CD4-positive, alpha-beta T cell treated with Interleukin-1 beta for 1 hour (primary cell): Measurements from ENCODE around the gene UGT1A9.

Experiments used
- DNase-seq, 2 donors: peaks; one replicate each; pipeline ENCODE4 v3.0.0-alpha.2; 2020 to 2022

UGT1A9 gene

DNA sequence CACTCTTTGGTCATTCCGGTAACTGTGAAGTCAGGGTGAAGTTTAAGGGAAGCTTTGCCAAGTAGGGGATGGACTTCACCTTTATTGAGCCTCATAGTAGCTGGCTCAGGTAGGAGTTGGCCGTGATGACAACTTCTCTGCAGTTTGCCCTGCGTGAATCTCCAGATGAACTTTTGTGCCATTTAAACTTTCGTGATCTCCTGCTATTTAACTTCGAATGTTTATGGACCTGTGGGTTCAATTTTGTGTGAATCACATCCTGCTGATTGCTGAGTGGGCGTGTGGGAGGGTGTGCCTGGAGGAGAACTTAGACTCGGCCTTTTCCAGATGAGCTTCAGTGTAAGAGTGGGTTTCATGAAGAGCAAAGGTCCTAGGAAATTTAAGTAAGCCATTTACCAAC is 92.6 kb downstream of the UGT1A9 start:
- DNase-seq = no peak

DNA sequence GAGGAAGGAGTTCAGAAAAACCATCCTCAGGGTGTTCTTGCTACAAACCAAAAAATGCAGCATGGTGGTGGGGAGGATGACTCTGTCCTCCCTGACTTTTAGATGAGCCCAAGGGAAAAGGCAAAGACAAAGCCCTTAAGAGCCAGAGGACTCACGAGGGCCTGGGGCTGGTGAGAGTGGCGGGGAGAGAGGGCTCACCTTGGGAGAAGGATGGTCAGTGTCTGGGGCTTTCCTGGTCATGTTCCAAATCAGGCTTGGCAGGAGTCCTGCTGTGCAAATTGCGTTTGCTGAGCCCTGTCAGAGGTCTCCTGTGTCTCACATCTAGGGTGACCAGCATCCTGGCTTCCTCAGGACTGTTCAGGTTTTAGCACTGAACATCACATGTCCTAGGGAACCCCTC is 93.1 kb downstream of the UGT1A9 start:
- DNase-seq = no peak

DNA sequence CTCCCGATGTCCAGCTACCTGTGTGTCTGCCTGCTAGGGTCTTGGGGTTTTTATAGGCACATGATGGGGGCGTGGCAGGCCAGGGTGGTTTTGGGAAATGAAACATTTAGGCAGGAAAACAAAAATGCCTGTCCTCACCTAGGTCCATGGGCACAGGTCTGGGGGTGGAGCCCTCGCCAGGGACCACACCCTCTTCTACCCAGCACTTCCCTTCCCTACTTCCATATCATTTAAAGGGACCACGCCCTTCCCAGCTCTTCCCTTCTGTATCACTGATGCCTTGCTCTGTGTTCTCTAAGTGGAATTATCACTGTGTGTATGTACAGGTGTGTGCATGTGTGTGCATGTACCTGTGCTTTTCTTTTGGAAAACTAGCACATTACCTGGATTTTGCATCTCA is 94.7 kb downstream of the UGT1A9 start:
- no peak for DNase-seq

DNA sequence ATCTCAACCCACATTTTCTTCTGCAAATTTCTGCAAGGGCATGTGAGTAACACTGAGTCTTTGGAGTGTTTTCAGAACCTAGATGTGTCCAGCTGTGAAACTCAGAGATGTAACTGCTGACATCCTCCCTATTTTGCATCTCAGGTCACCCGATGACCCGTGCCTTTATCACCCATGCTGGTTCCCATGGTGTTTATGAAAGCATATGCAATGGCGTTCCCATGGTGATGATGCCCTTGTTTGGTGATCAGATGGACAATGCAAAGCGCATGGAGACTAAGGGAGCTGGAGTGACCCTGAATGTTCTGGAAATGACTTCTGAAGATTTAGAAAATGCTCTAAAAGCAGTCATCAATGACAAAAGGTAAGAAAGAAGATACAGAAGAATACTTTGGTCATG is 96.4 kb downstream of the UGT1A9 start:
- no peak for DNase-seq

DNA sequence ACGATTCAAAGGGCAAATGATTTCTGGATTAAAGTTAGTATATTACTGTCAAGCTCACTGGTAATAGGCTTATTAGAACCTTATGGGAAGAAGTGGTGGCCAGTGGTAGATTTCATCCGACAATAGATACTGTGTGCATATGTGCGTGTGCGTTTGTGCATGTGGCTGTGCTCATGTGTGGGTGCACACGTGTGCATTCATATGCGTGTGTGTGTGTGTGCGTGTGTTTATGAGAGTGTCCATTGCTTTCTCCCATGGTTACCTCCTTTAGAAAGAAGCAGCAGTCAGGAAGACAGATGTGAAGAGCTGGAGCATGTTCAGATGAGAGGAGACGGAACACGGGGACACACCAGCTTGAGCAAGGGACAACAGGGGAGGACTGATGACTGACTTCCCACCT is 97.6 kb downstream of the UGT1A9 start:
- DNase-seq = no peak

DNA sequence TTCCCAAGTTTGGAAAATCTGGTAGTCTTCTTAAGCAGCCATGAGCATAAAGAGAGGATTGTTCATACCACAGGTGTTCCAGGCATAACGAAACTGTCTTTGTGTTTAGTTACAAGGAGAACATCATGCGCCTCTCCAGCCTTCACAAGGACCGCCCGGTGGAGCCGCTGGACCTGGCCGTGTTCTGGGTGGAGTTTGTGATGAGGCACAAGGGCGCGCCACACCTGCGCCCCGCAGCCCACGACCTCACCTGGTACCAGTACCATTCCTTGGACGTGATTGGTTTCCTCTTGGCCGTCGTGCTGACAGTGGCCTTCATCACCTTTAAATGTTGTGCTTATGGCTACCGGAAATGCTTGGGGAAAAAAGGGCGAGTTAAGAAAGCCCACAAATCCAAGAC is 100.5 kb downstream of the UGT1A9 start:
- no peak for DNase-seq

DNA sequence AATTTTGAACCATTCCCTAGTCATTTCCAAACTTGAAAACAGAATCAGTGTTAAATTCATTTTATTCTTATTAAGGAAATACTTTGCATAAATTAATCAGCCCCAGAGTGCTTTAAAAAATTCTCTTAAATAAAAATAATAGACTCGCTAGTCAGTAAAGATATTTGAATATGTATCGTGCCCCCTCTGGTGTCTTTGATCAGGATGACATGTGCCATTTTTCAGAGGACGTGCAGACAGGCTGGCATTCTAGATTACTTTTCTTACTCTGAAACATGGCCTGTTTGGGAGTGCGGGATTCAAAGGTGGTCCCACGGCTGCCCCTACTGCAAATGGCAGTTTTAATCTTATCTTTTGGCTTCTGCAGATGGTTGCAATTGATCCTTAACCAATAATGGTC is 100.9 kb downstream of the UGT1A9 start:
- no peak for DNase-seq

DNA sequence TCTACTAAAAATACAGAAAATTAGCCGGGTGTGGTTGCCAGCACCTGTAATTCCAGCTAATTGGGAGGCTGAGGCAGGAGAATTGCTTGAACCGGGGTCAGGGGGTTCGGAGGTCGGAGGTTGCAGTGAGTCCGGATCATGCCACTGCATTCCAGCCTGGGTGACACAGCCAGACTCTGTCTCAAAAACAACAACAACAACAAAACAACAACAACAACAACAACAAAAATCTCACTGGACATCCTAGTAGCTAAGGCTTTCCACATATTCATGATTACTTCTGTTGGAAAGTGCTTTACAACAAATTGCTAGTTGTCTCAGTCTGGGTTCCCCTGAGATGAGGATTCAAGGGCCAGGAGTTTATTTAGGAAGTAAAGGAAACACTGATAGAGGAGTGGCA is 102.2 kb downstream of the UGT1A9 start:
- DNase-seq = no peak

DNA sequence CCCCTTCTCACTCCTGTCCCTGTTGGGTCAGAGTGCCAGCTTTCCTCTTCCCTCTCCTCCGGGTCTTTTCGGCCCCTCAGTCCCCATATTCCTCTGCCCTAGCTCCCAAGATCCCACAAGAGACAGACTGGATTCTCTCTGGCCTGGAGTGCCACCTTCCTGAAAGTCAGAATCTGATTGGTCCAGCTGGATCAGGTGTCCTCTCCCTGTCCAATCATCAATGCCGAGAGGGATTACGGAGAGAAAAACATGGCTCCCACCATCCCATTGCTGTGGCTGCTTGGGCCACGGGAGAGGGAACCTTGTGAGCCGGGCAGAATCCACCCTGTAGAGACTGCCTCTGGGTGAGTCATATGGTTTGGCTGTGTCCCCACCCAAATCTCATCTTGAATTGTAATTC is 103.7 kb downstream of the UGT1A9 start:
- DNase-seq = no peak

DNA sequence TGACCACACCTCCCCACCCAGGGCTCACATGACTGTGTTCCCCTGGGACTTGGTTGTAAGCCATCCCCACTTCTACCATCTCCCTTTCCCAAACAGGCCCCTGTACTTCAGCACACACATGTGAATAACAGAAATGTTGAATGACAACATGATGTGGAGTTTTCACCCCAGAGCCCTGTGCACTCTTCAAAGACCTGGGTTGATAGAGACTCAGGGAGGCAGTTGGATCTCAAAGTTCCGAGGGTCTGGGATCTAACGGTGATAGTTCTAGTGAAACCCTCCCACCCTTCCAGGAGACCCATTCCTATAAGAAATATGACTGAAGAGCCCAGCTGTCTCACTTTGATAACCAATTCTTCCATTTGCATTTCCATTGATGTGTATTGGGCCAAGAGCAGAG is 106.3 kb downstream of the UGT1A9 start, which contains the start of gene MROH2A:
Gene MROH2A (plus strand): TSS at position 301 of the 400 bp plus-strand sequence. CDS start 1,029 bp downstream, outside the sequence.
- no peak for DNase-seq

DNA sequence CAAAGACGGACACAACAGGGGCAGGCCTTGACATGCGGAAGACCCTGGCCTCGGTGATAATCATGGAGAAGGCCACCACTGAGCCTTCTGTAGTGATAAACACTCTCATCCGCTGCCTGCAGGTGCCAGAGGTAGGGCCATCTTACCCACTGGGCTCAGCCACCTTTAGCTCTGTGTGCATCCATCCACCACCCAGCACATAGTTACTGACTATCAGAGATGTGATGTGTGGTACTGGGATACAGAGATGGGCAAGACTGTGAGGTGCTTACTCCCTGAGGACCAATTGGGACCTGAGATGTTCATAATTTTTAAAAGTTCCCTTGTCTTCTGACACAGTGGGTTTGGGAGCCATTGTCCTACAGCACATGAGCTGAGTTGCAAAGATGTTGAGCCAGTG is 108.0 kb downstream of the UGT1A9 start:
- no peak for DNase-seq

DNA sequence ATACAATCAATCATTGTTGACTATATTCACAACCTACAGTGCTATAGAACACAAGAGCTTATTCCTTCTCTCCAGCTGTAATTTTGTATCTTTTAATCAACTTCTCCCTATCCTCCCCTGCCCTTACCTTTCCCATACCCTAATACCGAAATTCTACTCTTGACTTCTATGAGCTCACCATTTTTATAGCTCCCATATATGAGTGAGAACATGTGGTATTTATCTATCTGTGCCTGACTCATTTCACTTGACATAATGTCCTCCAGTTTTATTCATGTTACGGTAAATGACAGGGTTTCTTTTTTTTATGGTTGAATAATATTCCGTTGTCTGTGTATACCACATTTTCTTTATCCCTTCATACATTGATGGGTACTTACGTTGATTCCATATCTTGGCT is 109.1 kb downstream of the UGT1A9 start:
- DNase-seq = no peak

DNA sequence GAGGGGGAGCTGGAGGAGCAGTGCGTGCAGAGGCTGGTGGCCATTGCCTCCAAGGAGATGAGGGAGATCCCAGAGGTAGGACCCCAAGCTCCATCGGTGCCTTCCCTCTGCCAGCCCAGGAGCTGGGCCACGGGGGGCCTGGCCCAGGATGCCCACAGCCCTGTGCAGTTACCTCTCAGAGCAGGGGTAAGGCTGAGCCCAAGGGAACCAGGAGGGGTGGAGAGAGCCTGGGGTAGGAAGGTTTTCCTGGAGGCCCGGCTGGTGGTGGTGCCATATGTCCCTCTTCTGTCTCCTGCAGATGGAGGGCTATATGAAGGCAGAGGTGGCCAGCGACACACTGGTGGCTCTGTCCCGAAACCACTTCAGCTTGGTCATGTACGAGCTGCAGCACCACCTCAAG is 117.9 kb downstream of the UGT1A9 start:
- no peak for DNase-seq

DNA sequence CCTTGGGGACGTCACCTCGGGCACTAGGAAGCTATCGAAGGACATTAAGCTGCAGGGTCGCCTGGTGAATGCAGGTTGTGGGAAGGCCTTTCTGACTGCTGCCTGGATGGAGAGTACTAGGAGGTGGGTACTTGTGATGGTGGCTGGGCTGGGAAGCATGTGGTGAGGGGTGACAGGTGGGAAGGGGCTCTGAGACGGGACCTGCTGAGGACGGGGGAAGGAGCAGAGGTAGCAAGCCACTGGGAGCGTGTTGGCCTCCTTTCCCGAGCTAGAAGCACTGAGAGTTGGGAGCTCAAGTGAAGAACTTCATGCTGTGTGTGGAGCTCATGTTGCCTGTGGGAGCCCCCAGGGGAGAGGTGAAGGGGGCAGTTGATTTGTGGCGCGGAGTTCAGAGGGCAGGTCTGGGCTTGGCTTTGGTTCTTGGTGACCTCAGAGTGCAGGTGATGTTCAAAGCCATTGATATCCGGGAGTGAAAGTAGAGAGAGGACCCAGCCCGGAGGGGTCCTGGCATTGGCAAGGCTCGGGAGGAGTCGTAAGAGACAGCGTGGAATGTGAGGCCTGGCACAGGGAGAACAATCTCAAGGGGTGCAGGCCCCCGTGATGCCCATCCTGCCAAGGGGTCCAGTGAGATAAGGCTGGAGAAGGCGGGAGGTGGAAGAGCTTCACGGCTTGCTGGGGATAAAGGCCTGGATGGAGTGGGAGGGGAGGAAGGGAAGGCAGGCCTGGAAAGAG is 119.6 kb downstream of the UGT1A9 start:
- no peak for DNase-seq

DNA sequence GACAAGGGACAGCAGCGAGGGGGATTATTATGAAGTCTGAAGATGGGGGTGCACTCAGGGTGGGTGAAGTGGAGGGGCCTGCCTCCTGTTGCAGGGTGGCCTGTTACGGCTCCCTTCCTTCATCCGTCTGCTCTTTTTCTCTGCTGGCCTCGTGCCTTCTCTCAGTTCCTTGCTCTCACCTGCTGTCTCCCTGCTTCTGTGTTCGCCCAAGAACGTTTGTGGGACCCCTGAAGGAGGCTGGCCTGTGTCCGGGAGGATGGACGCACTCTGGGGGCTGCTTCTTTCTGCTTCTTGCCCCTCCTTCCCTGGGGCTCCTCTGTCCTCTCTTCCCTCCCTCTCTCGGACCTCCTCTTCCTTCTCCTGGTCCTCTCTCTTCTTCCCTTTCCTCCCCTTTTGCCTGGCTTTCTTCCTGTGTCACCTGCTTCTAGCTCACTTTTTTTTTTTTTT is 120.2 kb downstream of the UGT1A9 start:
- DNase-seq = no peak

DNA sequence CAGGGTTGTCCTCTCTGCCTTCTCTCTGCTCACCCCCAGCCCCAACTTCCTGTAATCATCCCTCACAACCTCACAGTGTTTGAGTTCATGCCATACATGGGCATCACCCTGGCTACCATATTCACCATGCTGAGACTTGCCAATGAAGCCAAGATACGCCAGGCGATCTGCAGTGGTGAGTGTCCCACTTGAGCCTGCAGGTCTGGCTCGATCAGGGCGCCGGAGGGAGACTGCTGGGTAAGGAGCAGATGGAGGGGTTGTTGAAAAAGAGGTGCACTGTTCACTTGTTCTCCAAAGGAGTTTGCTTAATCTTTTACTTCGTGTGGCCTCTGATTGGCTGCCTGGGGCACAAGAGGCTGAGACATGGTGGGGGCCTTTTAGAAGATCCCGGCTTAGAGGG is 121.0 kb downstream of the UGT1A9 start:
- DNase-seq = no peak

DNA sequence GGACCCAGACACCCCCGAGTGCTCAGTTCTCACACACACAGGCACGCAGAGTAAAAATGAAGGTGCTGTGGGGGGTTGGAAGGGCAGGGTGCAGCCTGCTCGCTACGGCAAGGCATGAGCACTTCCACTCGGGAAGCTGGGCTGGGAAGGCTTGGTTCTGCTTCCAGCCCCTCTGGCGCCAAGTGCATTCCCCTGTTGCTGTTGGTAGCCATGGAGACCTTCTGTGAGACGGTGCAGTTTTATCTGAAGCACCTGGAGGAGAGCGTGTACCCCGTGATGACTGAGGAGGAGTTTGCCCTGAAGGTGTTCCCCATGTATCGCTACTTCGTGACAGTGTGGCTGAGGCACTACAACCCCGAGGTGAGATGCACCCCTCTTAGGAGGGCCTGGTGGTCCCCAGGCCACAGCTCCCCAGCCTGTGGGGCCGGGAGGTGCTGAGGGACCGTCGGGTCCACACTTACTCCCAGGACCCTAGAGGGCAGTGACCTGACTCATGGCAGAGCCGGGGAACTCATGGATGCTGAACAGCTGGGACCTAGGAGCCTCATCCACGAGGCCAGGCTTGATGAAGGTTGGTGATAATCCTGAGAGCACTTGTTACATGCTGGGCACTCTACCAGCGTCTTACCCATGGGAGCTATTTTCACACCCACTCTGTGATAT is 121.9 kb downstream of the UGT1A9 start:
- DNase-seq = no peak

DNA sequence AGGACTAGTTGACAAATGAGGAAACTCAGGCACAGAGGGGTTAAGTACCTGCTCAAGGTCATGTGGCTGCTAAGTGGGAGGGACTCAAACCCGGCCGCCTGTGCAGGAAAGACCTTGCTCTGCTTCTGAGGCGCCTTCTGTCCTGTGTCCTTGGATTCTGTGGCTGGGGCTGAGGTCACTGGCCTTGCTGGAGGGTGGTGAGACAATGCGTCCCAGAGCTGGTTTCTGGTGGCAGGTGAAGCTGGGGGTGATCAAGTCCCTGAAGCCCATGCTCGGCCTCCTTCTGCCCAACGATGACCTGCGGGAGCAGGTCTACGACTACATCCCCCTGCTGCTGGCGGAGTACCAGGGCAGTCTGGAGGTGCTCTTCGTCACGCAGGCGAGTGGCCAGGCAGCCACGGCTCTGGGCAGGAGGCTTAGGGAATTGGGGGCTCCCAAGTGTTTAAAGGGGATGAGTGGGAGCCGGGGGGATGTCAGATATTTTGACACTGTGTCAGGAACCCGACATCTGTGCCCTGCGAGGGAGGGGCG is 122.5 kb downstream of the UGT1A9 start:
- DNase-seq = no peak

DNA sequence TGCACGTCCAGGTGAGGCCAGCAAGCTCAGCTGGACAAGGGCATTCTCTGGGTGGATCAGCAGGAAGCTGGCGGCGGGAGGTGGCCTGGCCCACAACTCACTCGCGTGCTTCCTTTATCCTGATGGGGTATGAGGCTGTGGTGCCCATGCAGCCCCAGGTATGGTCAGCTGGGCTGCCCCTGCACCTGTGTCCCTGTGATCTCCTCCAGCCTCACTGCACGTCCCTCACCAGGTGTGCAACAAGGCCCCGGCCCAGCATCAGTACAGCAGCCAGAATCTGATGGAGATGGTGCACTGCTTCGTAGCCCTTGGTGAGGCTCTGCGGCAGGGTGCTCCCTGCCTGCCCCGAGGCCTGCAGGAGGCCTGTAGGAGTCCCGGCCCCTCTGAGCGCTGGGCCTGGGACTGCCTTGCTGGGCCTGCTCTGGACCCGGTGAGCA is 124.1 kb downstream of the UGT1A9 start:
- DNase-seq = no peak

DNA sequence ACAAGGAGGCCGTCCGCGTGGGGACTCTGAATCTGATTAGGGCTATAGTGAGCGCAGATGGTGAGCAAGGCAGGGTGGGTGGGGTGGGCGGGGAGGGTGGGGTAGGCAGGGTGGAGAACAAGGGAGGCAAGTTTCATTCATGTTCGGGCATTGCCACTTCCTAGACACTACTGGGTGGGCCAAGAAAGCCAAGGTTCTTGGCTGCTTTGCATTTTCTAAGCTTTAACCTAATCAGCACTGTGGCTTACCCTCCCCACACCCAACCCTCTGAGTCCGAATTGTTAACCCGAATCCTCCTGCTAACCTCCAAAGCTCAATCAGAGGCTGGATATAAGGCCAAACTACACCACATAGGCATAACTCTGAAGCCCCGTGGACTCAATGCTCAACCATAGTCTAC is 124.6 kb downstream of the UGT1A9 start:
- DNase-seq = no peak

DNA sequence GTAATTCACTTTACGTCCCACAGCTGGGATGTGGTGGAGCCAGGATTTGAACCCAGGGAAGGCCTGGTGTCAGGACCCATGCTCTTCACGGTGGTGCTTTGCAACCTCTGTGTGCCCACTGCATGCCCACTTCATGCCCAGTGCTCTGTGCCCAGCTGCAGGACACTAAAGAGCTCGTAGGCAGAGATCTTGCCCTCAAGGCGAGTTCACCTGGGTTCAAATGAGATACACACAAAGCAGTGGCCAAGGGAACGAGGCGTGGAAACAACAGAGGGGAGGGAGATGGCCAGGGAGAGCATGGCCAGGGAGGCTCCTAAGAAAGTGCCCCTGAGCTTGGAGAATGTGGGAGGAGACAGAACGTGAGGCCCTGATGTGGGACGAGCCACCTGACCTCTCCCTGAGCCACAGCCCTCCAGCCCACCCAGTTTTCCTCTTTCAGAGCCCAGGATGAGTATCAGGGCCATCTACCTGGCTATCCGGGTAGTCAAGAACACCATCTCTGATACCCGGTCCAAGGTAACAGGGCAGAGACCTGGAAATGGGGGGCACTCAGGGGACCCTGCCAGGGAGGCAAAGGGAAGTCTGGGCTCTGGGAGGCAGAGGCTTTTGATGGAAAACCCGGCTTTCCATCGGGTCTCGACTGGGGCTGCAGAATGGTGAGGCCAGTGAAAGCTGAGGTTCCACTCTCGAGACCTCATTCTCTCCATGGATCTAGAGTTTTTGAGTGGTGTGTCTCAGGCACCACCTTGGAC is 126.8 kb downstream of the UGT1A9 start:
- no peak for DNase-seq

DNA sequence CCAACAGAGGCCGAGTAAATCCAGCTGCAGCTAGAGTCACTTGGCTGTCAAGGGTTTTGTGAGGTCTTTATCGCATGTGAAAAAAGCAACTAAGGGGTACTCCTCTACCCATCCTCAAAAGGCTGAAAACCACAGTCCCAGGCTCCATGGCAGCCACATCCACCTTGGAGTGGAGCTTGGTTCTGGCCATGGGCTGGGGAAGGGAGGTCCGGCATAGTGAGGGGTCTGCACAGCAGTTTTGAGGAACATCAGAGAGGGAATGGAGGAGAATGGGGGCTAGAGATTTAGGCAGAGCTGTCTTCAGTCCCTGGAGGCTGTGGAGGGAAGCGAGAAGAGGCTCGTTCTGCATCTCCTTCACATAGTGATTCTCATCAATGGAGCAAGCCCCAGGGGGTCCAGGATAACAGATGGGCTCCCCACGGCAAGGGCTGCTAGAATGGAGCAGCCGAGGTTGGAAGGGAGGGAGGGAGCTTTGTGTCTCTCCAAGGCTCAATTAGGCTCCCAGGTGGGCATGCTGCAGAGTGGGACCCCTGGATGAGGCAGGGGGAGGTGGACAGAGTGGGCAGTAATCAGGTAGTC is 127.5 kb downstream of the UGT1A9 start:
- no peak for DNase-seq

DNA sequence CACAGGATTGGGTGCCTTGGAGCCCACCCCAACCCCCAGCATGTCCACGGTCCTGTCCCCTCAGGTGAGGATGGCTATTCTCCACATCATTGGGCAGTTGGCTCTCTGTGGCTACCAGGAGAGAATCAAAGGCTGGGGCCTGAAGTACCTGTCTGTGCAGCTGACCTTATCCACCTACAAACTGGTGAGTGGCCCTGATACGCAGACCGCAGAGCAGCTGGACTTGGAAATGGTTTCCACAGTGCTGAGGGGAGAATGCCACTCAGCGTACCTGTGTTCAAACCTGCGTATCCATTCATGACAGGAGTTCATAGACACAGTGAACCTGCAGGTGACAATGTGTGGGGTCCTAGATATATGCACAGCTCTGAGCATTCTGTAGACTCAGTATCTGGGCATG is 128.0 kb downstream of the UGT1A9 start:
- no peak for DNase-seq
